Adrenal gland (tissue), 5 donors: ENCODE measurements around the gene KRT15.

Experiments
- POLR2A ChIP-seq, 2 donors: fragments of 450-650 bp; IDR thresholded peaks; one replicate each; pipeline ENCODE4 v1.6.1; 2017; ENCODE audit warnings: antibody characterized with exemption in 2 of 2, mild to moderate bottlenecking in 2 of 2, moderate library complexity in 1 of 2
- TF ChIP-seq, protein P1 (sequence below), 6 experiments: fragments of 450-650 bp in 4 of 6; fragments of 200-600 bp in 2 of 6; sonication (generic) in 1 of 6; IDR thresholded peaks; 1 replicate in 5 of 6; 2 replicates in 1 of 6; pipeline versions ENCODE4 v1.5.1 to v1.8.0; 2016 to 2021; ENCODE audit warnings: antibody characterized with exemption in 6 of 6, mild to moderate bottlenecking in 2 of 6, moderate library complexity in 1 of 6
- donor health status: DM: no; HTN: no; CAD: no.

- TF ChIP-seq, protein P1, sequence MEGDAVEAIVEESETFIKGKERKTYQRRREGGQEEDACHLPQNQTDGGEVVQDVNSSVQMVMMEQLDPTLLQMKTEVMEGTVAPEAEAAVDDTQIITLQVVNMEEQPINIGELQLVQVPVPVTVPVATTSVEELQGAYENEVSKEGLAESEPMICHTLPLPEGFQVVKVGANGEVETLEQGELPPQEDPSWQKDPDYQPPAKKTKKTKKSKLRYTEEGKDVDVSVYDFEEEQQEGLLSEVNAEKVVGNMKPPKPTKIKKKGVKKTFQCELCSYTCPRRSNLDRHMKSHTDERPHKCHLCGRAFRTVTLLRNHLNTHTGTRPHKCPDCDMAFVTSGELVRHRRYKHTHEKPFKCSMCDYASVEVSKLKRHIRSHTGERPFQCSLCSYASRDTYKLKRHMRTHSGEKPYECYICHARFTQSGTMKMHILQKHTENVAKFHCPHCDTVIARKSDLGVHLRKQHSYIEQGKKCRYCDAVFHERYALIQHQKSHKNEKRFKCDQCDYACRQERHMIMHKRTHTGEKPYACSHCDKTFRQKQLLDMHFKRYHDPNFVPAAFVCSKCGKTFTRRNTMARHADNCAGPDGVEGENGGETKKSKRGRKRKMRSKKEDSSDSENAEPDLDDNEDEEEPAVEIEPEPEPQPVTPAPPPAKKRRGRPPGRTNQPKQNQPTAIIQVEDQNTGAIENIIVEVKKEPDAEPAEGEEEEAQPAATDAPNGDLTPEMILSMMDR (IDR thresholded peaks at IDR 0.05): no peak
- no peak for TF ChIP-seq POLR2A (IDR thresholded peaks at IDR 0.05)
Observed at GRCh38 chr17:41463746-41464145, 54.9 kb downstream of the KRT15 start.
